Measurements from ENCODE around the gene GRK7.

GRCh38 chr3:141792495-141792894, 29.3 kb downstream of the GRK7 start:
- TF ChIP-seq CTCF (conservative IDR thresholded peaks at IDR 0.05; ENCODE audit: low read depth, low read length) (no peak), EZH2 (IDR thresholded peaks at IDR 0.05; ENCODE audit: borderline replicate concordance, low read depth, low read length, poor library complexity, severe bottlenecking) (no peak)
